ENCODE data around the gene CISTR.

DNA sequence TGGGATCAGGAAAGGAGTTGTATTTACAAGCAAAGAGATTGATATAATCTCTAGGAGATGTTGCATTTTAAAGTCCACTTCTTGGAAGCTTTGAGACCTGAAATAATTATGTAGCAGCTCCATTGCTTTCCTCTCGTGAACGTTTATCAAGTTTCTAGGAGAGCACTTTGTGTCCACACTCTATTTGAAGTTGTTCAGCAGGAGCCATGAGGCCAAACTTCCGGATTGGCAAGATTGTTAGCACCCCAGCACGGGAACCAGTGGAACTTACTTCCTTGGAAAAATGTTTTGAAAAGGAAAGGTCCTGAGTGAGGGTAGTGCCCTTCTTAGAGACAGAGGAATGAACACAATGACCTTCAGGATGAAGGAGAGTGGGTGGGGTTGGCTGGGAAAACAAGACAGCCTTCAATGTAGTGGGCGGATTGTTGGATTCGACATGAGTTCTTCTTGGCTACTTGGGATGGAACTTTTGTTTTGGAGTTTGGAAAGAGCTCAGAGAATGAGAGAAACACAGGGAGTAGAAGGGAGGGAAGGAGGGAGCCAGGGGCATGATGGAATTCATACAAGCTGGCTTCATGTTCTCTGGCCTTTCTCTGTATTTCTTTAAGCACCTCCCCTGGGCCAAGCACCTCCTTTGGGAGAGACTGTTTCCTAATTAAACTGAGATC, 23.8 kb upstream of the CISTR start:
- no peak for TF ChIP-seq POLR2A (IDR thresholded peaks at IDR 0.05)
- TF ChIP-seq CTCF (IDR thresholded peaks at IDR 0.05), result no peak
- no peak for TF ChIP-seq EP300 (IDR thresholded peaks at IDR 0.05)

Data from stomach (tissue), 4 donors.